Hepatocyte (in vitro differentiated cells): ENCODE results near the gene HAAO. TPM values are rescaled to one million over a fixed set of nuclear protein-coding genes. Genes with fewer than 3 reads are reported as not detected.

Experiments used
- DNase-seq: peaks from one replicate; pipeline ENCODE4 v3.0.0-alpha.2; 2016; ENCODE audit warnings: low spot score
- H2AFZ ChIP-seq: fragments of 200-600 bp; sonication (generic); 2 replicates; pipeline ENCODE4 v1.6.0; 2016; ENCODE audit warnings: antibody characterized with exemption, mild to moderate bottlenecking
- H3K27ac ChIP-seq: fragments of 200-600 bp; sonication (generic); 2 replicates; pipeline ENCODE4 v1.5.1; 2016; ENCODE audit warnings: mild to moderate bottlenecking
- H3K27me3 ChIP-seq: fragments of 200-600 bp; sonication (generic); 2 replicates; pipeline ENCODE4 v1.6.1; 2016
- H3K36me3 ChIP-seq: fragments of 200-600 bp; sonication (generic); replicated peaks from 2 replicates; pipeline ENCODE4 v1.5.1; 2016; ENCODE audit warnings: low read depth; ENCODE audit not compliant: insufficient read depth
- H3K4me1 ChIP-seq: fragments of 200-600 bp; sonication (generic); 2 replicates; pipeline ENCODE4 v1.5.1; 2016; ENCODE audit warnings: mild to moderate bottlenecking, moderate library complexity; ENCODE audit not compliant: insufficient read depth
- H3K4me2 ChIP-seq: fragments of 200-600 bp; sonication (generic); 2 replicates; pipeline ENCODE4 v1.6.0; 2016
- H3K4me3 ChIP-seq: fragments of 200-600 bp; sonication (generic); 2 replicates; pipeline ENCODE4 v1.5.1; 2016; ENCODE audit warnings: mild to moderate bottlenecking
- H3K79me2 ChIP-seq: fragments of 200-600 bp; sonication (generic); 2 replicates; pipeline ENCODE4 v1.6.0; 2017; ENCODE audit warnings: mild to moderate bottlenecking
- H3K9me2 ChIP-seq: fragments of 200-600 bp; sonication (generic); replicated peaks from 2 replicates; pipeline ENCODE4 v1.6.0; 2017; ENCODE audit warnings: mild to moderate bottlenecking; ENCODE audit not compliant: insufficient read depth
- H3K9me3 ChIP-seq: fragments of 200-600 bp; sonication (generic); 2 replicates; pipeline ENCODE4 v1.5.1; 2016; ENCODE audit warnings: low read depth, mild to moderate bottlenecking
- H4K20me1 ChIP-seq: fragments of 200-600 bp; sonication (generic); 2 replicates; pipeline ENCODE4 v1.6.0; 2016; ENCODE audit warnings: mild to moderate bottlenecking; ENCODE audit not compliant: insufficient read depth, poor library complexity, severe bottlenecking
- EZH2 ChIP-seq: fragments of 200-600 bp; sonication (generic); IDR thresholded peaks from 2 replicates; pipeline ENCODE4 v1.6.1; 2016; ENCODE audit warnings: antibody characterized with exemption, mild to moderate bottlenecking, borderline replicate concordance
- EZH2phosphoT487 ChIP-seq: fragments of 200-600 bp; sonication (generic); IDR thresholded peaks from one replicate; pipeline ENCODE4 v1.6.1; 2018; ENCODE audit warnings: antibody characterized with exemption, mild to moderate bottlenecking, low read depth, moderate library complexity; ENCODE audit not compliant: unreplicated experiment, severe bottlenecking
- WGBS: methylation state at CpG from one replicate; pipeline ENCODE4 v1.1.6; 2016; ENCODE audit warnings: low lambda C conversion rate; ENCODE audit errors: missing lambda C conversion rate; 5-methylcytosine and 5-hydroxymethylcytosine counted together
- polyA plus RNA-seq: library from polyadenylated mRNA; unstranded; fragments of >200 nt; fragmentation: Nextera tagmentation; extraction: Ambion mirVana; gene quantifications from 2 replicates; pipeline ENCODE4 v1.2.1, GENCODE V29; 2016
- total RNA-seq: library from RNA; depleted of rRNA; stranded (reverse); fragments of >200 nt; gene quantifications from 2 replicates; pipeline ENCODE4 v1.2.3, GENCODE V29; 2014
- TF ChIP-seq, protein P1 (sequence below): fragments of 200-600 bp; sonication (generic); IDR thresholded peaks from 2 replicates; pipeline ENCODE4 v1.5.1; 2016; ENCODE audit warnings: antibody characterized with exemption, mild to moderate bottlenecking; ENCODE audit not compliant: poor library complexity

HAAO gene
- total and polyA plus RNA-seq, 2 experiments from 2014 or later: 22.0 to 35.4 TPM

DNA sequence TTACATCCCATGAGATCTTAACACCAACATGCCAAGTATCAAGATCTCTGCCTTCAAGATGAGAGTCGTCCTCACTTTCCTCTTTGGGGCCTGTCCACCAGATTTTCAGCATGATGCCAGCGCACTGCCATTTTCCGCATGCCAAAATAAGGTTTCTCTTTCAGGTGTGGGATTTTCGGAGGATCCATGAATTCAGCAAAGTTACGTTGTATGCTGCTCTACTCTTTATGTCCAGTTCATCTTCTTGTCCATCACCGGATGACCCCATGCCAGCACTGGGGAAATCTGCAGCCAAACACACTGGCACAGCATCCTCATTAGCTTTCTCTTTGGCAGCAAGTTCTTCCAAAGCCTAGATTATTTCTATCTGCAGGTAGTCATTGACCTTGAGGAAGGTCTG, 4.9 kb upstream of the HAAO start:
- no peak for TF ChIP-seq EZH2
- TF ChIP-seq, protein P1, sequence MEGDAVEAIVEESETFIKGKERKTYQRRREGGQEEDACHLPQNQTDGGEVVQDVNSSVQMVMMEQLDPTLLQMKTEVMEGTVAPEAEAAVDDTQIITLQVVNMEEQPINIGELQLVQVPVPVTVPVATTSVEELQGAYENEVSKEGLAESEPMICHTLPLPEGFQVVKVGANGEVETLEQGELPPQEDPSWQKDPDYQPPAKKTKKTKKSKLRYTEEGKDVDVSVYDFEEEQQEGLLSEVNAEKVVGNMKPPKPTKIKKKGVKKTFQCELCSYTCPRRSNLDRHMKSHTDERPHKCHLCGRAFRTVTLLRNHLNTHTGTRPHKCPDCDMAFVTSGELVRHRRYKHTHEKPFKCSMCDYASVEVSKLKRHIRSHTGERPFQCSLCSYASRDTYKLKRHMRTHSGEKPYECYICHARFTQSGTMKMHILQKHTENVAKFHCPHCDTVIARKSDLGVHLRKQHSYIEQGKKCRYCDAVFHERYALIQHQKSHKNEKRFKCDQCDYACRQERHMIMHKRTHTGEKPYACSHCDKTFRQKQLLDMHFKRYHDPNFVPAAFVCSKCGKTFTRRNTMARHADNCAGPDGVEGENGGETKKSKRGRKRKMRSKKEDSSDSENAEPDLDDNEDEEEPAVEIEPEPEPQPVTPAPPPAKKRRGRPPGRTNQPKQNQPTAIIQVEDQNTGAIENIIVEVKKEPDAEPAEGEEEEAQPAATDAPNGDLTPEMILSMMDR: no peak

DNA sequence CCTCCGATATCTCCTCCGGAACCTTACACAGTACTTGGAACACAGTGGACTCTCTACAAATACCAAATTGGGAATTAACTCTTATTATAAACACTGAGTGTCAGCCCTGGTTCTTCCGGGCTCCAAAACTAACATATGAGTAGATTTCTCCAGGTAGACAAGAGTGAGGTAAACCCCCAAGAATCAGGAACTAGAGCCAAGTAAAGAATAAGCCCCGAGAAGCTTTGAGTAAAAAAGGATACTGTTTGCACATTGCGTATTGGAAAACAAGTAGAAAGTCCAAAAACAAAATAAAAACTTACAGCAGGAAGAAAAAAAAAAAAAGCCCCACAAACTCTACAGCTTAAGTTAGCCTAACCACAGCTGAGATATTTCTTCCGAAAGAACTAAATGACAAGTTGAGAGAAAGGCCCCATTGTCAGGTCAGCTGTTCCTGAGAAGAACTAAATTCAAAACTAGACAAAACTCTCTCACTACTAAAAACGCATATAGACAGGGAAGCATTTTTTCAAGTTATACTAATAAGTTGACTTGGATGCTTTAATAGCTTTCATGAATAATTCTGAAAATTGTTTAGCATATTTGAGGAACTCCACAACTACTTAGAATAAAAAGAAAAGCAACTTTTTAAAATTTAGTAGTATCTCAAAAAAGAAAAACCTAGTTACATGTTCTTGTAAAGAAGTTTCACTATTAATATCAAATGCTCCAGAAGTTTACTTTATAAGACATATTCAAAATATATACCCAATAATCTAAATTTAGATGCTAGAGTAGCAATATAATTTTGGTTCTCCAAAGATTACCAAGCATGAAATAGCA, 4.3 kb upstream of the HAAO start:
- Histone ChIP-seq H2AFZ (no peak overlapping the region), H3K9me3 (no peaks in the 10 kb centered on the region), H3K36me3 (no peaks in the 10 kb centered on the region), H3K79me2 (peaks cover 23% of the 10 kb centered on the region), H3K9me2 (no peaks in the 10 kb centered on the region), H3K4me3 (no peak overlapping the region), H3K4me2 (peak overlapping the region; percentile 82), H3K4me1 (peaks cover 31% of the 10 kb centered on the region), H3K27me3 (no peaks in the 10 kb centered on the region), H3K27ac (peak overlapping the region; percentile 72), H4K20me1 (no peaks in the 10 kb centered on the region)
- TF ChIP-seq EZH2phosphoT487: no peak
- TF ChIP-seq, protein P1: no peak
- no peak for TF ChIP-seq EZH2
- 92% methylated on average over 7 of the region's 7 CpGs for WGBS
- DNase-seq: no peak

More for the DNA sequence above, 4.9 kb upstream of the HAAO start:
- DNase-seq: no peak
- Histone ChIP-seq H3K36me3 (no peaks in the 10 kb centered on the region), H3K4me2 (no peak overlapping the region), H3K9me3 (no peaks in the 10 kb centered on the region), H3K9me2 (no peaks in the 10 kb centered on the region), H3K79me2 (peaks cover 17% of the 10 kb centered on the region), H3K27ac (no peak overlapping the region), H2AFZ (no peak overlapping the region), H3K4me1 (peaks cover 25% of the 10 kb centered on the region), H4K20me1 (no peaks in the 10 kb centered on the region), H3K4me3 (no peak overlapping the region), H3K27me3 (no peaks in the 10 kb centered on the region)
- WGBS: 91% methylated on average over 6 of the region's 6 CpGs

DNA sequence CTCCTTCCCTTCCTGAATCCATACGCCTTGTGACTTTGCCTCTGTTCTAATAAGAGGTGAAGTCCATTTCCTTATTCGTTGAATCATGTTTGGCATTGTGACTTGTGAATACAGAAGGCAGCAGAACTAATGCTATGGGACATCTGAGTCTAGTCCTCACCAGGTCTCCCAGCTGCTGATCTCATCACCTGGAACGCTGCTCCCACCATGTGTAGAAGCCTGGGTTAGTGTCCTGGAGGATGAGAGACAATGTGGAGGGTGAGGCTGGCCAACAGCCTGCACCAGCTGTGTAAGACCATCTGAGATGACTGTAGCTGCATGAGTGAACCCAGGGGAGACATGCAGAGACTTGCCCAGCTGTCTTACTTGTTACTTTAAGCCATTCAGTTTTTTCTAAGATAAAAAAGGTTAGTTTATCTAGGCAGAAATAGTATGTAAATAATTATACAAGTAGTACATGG, 3.5 kb upstream of the HAAO start:
- Histone ChIP-seq H3K9me3 (no peaks in the 10 kb centered on the region), H3K36me3 (no peaks in the 10 kb centered on the region), H4K20me1 (no peaks in the 10 kb centered on the region), H3K79me2 (peaks cover 31% of the 10 kb centered on the region), H3K27me3 (no peaks in the 10 kb centered on the region), H2AFZ (no peak overlapping the region), H3K9me2 (no peaks in the 10 kb centered on the region), H3K4me1 (peaks cover 39% of the 10 kb centered on the region), H3K4me2 (peak overlapping the region; percentile 82), H3K27ac (peak overlapping the region; percentile 72), H3K4me3 (no peak overlapping the region)
- no peak for TF ChIP-seq EZH2
- TF ChIP-seq, protein P1: no peak
- no peak for TF ChIP-seq EZH2phosphoT487
- WGBS: 77% methylated on average over 3 of the region's 3 CpGs
- DNase-seq: no peak
